ENCODE measurements around the gene RAET1G.

DNA sequence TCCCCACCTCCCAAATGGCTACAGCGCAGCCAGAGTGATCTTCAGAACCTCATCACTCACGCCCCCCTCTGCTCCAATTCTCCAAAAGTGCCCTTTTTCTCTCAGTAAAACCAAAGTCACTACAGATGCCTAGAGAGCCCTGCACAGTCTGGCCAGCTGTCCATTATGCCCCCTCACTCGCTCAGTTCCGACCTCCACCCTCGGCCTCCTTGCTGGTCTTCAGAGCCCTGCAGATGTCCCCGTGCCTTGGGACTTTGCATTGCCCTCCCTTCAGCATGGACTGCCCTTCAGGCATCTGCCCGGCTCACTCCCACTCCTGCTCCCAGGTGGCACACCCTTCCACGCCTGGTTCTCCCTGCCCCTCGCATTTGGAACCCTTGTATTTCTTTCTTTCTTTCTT is 24.0 kb downstream of the RAET1G start:
- TF ChIP-seq, protein P1, sequence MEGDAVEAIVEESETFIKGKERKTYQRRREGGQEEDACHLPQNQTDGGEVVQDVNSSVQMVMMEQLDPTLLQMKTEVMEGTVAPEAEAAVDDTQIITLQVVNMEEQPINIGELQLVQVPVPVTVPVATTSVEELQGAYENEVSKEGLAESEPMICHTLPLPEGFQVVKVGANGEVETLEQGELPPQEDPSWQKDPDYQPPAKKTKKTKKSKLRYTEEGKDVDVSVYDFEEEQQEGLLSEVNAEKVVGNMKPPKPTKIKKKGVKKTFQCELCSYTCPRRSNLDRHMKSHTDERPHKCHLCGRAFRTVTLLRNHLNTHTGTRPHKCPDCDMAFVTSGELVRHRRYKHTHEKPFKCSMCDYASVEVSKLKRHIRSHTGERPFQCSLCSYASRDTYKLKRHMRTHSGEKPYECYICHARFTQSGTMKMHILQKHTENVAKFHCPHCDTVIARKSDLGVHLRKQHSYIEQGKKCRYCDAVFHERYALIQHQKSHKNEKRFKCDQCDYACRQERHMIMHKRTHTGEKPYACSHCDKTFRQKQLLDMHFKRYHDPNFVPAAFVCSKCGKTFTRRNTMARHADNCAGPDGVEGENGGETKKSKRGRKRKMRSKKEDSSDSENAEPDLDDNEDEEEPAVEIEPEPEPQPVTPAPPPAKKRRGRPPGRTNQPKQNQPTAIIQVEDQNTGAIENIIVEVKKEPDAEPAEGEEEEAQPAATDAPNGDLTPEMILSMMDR (IDR thresholded peaks at IDR 0.05), result no peak
- TF ChIP-seq POLR2A (IDR thresholded peaks at IDR 0.05), result no peak
- TF ChIP-seq POLR2AphosphoS5 (IDR thresholded peaks at IDR 0.05), result no peak
